Gastrocnemius medialis (tissue), 4 donors: ENCODE data around the gene CNTN4.

Experiments
- CTCF ChIP-seq, 5 experiments: fragments of 450-650 bp in 3 of 5; fragments of 200-600 bp in 2 of 5; sonication (generic) in 2 of 5; IDR thresholded peaks in 4 of 5; conservative IDR thresholded peaks in 1 of 5; 1 replicate in 4 of 5; 2 replicates in 1 of 5; pipeline ENCODE4 v1.5.1; 2016 to 2019; ENCODE audit warnings: antibody characterized with exemption in 5 of 5, mild to moderate bottlenecking in 3 of 5, moderate library complexity in 3 of 5
- POLR2A ChIP-seq, 2 donors: fragments of 450-650 bp; IDR thresholded peaks; one replicate each; pipeline ENCODE4 v1.6.1; 2017; ENCODE audit warnings: antibody characterized with exemption in 2 of 2, mild to moderate bottlenecking in 2 of 2, moderate library complexity in 2 of 2

- TF ChIP-seq CTCF (IDR thresholded peaks at IDR 0.05 in 4 of 5, conservative IDR thresholded peaks at IDR 0.05 in 1 of 5) (no peak), POLR2A (IDR thresholded peaks at IDR 0.05) (no peak)
These were observed 671.8 kb downstream of the CNTN4 start for GRCh38 chr3:2770451-2770850.
